D721Med (cell line): ENCODE results near the gene CFAP99.

ENCODE experiments used
- DNase-seq: peaks from one replicate; pipeline ENCODE4 v3.0.0; 2011; ENCODE audit warnings: low spot score; ENCODE audit not compliant: insufficient read length
- FAIRE-seq: peaks from 2 replicates; lab custom pipeline; 2011; peaks lifted over from hg19 to GRCh38; lab: Jason Lieb, UNC
- TF ChIP-seq, protein P1 (sequence below): IDR thresholded peaks from 2 replicates; pipeline ENCODE4 v1.5.1; 2012; ENCODE audit warnings: mild to moderate bottlenecking, control low read depth; ENCODE audit not compliant: insufficient read depth; ENCODE audit errors: missing control alignments

CFAP99 gene

DNA sequence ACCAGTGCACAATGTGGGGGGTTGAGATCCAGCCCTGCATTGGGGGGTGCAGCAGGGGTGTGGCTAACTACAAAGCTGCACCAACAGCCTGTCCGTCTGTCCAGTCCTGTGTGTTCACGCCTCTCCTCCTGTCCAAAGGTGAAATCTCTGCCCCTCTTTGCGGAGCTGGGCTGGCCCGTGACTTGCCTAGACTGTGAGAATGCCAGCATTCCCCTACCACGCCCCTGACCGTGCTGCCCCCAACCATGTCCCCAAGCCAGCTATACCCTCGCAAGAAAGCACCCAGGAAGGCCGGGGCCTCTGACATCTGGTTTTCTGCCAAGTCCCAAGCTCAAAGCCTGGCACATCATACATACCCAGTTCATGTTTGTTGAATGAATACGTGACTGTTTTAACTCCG, 19.5 kb upstream of the CFAP99 start:
- TF ChIP-seq, protein P1, sequence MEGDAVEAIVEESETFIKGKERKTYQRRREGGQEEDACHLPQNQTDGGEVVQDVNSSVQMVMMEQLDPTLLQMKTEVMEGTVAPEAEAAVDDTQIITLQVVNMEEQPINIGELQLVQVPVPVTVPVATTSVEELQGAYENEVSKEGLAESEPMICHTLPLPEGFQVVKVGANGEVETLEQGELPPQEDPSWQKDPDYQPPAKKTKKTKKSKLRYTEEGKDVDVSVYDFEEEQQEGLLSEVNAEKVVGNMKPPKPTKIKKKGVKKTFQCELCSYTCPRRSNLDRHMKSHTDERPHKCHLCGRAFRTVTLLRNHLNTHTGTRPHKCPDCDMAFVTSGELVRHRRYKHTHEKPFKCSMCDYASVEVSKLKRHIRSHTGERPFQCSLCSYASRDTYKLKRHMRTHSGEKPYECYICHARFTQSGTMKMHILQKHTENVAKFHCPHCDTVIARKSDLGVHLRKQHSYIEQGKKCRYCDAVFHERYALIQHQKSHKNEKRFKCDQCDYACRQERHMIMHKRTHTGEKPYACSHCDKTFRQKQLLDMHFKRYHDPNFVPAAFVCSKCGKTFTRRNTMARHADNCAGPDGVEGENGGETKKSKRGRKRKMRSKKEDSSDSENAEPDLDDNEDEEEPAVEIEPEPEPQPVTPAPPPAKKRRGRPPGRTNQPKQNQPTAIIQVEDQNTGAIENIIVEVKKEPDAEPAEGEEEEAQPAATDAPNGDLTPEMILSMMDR, result no peak
- FAIRE-seq (no peak), DNase-seq (no peak)

DNA sequence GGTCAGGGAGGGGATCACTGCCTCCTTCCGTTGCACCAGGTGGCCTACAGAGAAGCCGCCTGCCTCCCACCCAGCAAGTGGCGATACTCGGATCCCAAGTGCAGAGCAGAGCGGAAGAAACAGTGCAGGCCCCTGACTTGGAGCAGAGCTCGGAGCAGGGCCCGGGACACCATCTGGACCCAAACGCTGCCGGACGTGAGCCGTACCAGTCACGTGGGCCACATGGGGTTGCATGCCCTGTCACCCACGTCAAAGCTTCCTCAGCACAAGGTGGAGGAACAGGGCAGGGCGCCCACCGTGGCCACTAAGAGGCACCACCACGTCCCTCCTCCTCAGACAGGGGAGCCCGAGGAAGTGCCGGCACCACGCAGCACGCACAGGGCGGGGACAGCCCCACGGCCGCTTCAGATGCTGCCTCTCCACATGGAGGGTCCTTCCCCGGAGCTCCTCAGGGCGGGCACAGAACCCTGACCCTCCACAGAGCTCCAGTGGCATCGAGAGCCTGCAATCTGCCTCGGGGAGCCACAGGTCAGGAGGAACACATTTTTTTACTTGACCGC, 19.0 kb upstream of the CFAP99 start:
- TF ChIP-seq, protein P1, result no peak
- DNase-seq (no peak), FAIRE-seq (no peak)

DNA sequence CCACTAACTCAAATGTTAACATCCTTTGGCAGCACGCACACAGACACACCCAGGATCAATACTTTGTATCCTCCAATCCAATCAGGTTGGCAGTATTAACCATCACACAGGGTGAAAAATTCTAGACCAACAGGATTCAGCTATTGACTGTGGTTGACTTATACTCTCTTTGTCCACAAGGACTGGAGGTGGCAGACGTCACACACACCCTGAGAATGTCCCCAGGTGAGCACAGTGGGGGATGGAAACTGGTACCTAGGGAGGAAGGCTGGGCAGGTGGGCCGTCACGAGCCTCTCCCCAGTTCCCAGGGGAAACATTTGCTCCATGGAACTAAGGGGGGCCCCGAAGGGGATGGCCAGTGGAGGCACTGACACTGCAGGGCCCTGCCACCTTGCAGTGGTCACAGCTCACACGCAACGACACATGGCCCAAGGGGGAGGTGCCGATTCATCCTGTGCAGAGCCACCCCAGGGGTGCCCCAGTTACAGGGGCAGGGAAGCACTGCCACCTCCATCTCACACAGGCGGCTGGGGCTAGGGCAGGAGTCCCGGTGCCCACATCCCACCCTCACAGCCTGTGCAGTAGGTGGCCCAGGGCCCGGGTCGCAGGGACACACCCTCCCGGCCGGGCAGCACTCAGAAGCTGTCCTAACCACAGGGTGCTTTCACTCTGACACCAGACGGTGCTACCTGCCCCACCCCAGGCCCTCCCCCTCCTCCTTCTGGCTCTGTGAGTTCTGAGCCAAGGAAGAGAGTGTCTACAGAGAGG, 17.7 kb upstream of the CFAP99 start:
- FAIRE-seq, result no peak
- no peak for DNase-seq
- TF ChIP-seq, protein P1, result no peak

DNA sequence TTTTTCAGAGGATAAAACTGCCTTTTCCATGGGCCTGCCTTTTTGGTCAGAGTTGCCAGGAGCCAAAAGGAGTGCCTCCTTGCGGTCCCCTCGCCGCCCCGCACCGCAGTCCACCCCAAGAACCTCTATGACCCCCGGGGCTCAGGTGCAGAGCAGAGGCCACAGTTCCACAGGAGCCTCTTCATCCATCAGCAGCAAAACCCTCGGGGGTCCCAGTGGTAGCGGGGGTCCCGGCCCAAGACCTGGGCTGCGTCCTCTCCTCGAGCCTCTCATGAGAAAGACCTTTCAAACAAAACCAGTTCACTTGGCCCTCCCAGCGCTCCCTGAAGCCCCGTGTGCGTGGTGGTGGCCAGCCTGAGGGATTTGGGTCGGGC, 17.2 kb upstream of the CFAP99 start:
- FAIRE-seq (no peak), DNase-seq (no peak)
- TF ChIP-seq, protein P1, result no peak

DNA sequence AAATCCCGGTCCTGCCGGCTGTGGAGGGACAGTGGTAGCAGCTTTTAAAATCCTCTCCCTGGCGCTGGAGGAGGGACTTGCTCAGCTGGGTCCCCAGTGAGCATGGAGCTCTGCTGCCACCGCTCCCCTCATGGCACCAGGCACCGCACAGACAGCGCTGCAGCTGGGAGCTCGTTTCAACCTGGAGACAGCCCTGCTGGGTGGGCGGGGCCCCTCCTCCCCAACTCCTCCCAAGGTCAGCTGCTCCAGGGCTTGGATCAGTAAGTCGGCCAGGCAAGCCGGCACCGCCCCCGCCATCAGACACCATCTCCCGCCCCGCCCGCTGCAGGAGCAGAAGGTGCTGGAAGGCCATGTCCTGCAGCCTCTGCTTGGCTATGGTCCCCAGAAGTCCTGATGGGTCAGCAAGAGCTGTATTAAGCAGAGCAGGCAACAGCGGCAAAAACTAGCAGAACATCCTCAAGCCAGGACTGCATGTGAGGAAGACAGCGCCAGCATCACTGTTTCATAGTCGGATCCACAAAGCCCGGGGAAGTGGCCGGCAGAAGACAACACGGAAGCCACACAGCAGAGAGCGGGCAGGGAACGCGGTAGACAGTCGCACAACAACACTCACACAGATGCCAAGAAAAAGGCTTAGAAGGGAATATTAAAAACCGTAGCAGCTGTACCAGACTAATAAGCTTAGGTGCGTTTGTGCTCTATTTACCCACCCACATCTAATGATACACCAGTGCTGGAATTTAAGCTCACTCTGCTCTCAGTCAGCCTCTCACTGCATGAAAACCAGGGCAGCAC, 16.5 kb upstream of the CFAP99 start:
- no peak for FAIRE-seq
- peak; percentile 86 for DNase-seq
- TF ChIP-seq, protein P1, result peak; percentile 16

DNA sequence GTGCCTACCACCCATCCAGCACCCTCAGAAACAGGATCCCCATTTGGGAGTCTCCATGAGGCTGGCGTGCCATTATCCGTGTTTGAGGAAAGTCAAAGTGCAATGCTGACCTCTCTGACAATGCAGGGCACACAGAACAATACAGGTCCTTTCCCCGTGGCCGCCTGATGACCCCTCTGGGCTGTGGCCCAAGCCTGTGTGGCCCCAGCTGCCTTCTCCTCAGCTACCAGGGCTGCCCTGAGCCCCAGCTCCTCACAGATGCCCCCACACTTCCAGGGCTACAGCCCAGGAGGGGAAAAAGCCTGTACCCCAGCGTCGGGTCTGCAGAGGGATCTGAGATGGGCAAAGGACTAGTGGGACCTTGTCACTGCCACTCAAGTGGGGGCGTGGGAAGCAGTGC, 15.8 kb upstream of the CFAP99 start:
- DNase-seq (no peak), FAIRE-seq (no peak)
- TF ChIP-seq, protein P1, result no peak
